ENCODE data around the gene OPA1. TPM values are rescaled to one million over a fixed set of nuclear protein-coding genes. Genes with fewer than 3 reads are reported as not detected.
A peak's percentile ranks its signal among the peaks of the same experiment; 100 is the strongest.

Gene OPA1
- total RNA-seq, 1 experiment from 2014 or later = 93.8 TPM

DNA sequence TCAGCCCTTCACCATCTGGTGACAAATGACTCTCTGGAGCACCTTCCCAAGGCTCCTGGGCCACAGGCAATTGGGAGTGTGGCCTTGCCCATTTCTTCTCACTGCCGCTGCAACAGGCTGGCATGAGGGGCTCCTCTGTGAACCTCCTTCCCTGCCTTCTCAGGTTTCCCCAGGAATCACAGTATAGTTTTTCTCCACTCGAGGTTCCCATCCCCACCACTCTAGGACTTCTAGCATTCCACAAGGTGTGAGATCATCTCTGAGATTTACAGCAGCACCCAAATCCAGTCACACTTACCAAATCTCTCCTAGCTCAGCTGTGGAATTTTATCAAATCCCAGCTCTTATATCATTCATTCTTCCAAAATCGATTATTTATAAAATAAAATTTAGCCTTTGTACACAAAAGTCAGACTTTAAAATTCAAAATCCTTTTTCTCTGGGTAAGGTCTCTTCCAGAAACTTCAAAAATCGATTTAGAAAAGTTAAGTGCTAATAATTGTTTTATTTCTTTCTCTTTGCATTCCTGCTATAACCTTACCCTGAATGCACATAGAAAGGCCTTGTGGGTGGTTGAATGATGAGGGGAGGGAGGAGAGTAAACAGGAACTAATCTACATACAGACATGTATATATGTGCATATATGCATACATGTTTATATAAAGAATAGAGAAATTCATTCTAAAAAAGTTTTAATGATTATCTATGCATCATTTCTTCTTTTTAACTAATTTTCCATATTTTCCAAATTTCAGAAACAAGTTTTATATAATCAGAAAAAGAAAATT lies 19.4 kb upstream of the OPA1 start:
- POLR2A ChIA-PET (ENCODE audit: unreplicated experiment) = interaction anchor here (0.6 kb wide), 1 partner anchor 115 kb away, joined by 6 read pairs; no protein-coding TSS in a partner anchor
- Histone ChIP-seq H3K4me1 (ENCODE audit: insufficient read depth, low read length) (peaks cover 6% of the 10 kb centered on the region), H3K4me3 (ENCODE audit: low read length) (no peak overlapping the region), H4K20me1 (ENCODE audit: low read length) (no peaks in the 10 kb centered on the region), H3K27me3 (ENCODE audit: low read length) (peaks cover 36% of the 10 kb centered on the region), H3F3A (ENCODE audit: low read length, unreplicated experiment) (no peaks in the 10 kb centered on the region), H3K4me2 (ENCODE audit: low read length) (no peak overlapping the region), H3K36me3 (ENCODE audit: low read depth, low read length) (no peaks in the 10 kb centered on the region), H3K79me2 (ENCODE audit: low read length) (no peaks in the 10 kb centered on the region), H3K27ac (ENCODE audit: low read length) (no peak overlapping the region), H3K9me3 (ENCODE audit: low read length) (no peaks in the 10 kb centered on the region), H3K9ac (ENCODE audit: low read length) (no peak overlapping the region), H3K9me2 (replicated peaks; ENCODE audit: low read length) (no peaks in the 10 kb centered on the region), H2AFZ (ENCODE audit: low read length) (no peak overlapping the region)
- TF ChIP-seq CTCF (conservative IDR thresholded peaks at IDR 0.05; ENCODE audit: low read depth, low read length) = no peak
- TF ChIP-seq EZH2 (IDR thresholded peaks at IDR 0.05; ENCODE audit: low read length, unreplicated experiment) = no peak
- TF ChIP-seq EZH2phosphoT487 (IDR thresholded peaks at IDR 0.05; ENCODE audit: borderline replicate concordance, low read length) = no peak
- intact Hi-C loops (cut with micrococcal nuclease) = loop anchor here (5.0 to 10.0 kb wide), 2 partner anchors 526 to 1109 kb away; no protein-coding TSS in a partner anchor
- ATAC-seq = no peak
- no TSS peak for BruUV-seq (replicated peaks)
- CTCF ChIA-PET = interaction anchor here (1.3 kb wide), 2 partner anchors 115 to 761 kb away, joined by 3 to 6 read pairs; no protein-coding TSS in a partner anchor
- no peak for DNase-seq

DNA sequence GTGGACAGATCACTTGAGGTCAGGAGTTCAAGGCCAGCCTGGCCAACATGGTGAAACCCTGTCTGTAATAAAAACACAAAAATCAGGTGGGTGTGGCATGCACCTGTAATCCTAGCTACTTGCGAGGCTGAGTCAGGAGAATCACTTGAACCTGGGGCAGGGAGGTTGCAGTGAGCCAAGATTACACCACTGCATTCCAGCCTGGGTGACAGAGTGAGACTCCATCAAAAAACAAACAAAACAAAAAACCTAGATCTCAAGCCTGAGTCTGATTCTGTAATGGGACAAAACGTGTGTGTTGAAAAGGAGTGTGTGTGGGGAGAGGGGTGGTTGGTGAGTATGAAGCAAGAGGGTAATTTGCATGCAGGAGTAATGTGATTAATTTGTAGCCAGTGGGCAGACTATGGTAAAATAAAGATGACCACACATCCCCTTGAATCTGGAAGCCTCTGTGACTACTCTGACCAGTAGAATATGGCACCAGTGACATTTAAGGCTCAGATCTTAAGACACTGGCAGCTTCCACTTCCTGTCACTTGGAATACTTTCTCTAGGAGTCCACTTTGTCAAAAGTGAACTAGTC lies 18.4 kb upstream of the OPA1 start:
- ATAC-seq (no peak), DNase-seq (peak; percentile 27)
- BruUV-seq (replicated peaks) = no TSS peak
- CTCF ChIA-PET = no interaction called here
- H3K9me2 ChIP-seq (replicated peaks; ENCODE audit: low read length) = no peaks in the 10 kb centered on the region
- H3K9me3 ChIP-seq (ENCODE audit: low read length) = no peaks in the 10 kb centered on the region
- no peak overlapping the region for H3K9ac ChIP-seq (ENCODE audit: low read length)
- POLR2A ChIA-PET (ENCODE audit: unreplicated experiment) = no interaction called here
- H3K4me2 ChIP-seq (ENCODE audit: low read length) = no peak overlapping the region
- no peak overlapping the region for H3K27ac ChIP-seq (ENCODE audit: low read length)
- H3K79me2 ChIP-seq (ENCODE audit: low read length) = no peaks in the 10 kb centered on the region
- H3K36me3 ChIP-seq (ENCODE audit: low read depth, low read length) = no peaks in the 10 kb centered on the region
- no peaks in the 10 kb centered on the region for H4K20me1 ChIP-seq (ENCODE audit: low read length)
- no peaks in the 10 kb centered on the region for H3F3A ChIP-seq (ENCODE audit: low read length, unreplicated experiment)
- peaks cover 27% of the 10 kb centered on the region for H3K27me3 ChIP-seq (ENCODE audit: low read length)
- H3K4me3 ChIP-seq (ENCODE audit: low read length) = no peak overlapping the region
- TF ChIP-seq EZH2 (IDR thresholded peaks at IDR 0.05; ENCODE audit: low read length, unreplicated experiment) = no peak
- TF ChIP-seq CTCF (conservative IDR thresholded peaks at IDR 0.05; ENCODE audit: low read depth, low read length) = no peak
- no peak for TF ChIP-seq EZH2phosphoT487 (IDR thresholded peaks at IDR 0.05; ENCODE audit: borderline replicate concordance, low read length)
- no peak overlapping the region for H2AFZ ChIP-seq (ENCODE audit: low read length)
- peaks cover 6% of the 10 kb centered on the region for H3K4me1 ChIP-seq (ENCODE audit: insufficient read depth, low read length)
- intact Hi-C loops (cut with micrococcal nuclease) = loop anchor here (5.0 to 10.0 kb wide), 2 partner anchors 527 to 1110 kb away; no protein-coding TSS in a partner anchor

DNA sequence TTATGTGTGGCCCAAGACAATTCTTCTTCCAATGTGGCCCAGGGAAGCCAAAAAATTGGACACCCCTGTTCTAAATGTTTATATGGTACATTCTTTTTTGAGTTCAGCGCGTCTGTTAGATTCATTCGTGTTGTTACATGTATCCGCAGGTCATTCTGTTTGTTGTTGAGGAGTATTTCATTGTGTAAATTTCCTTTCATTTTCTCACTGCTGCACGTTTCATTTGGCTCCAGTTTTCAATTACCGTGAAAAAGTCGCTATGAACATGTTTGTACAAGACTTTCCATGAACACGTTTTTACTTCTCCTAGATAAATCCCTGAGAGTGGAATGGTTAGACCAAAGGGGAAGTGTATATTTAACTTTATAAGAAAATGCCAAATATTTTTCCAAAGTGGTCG lies 7.5 kb upstream of the OPA1 start:
- TF ChIP-seq CTCF (conservative IDR thresholded peaks at IDR 0.05; ENCODE audit: low read depth, low read length) (no peak), EZH2phosphoT487 (IDR thresholded peaks at IDR 0.05; ENCODE audit: borderline replicate concordance, low read length) (no peak), EZH2 (IDR thresholded peaks at IDR 0.05; ENCODE audit: low read length, unreplicated experiment) (no peak)
- Histone ChIP-seq H3F3A (ENCODE audit: low read length, unreplicated experiment) (no peaks in the 10 kb centered on the region), H3K79me2 (ENCODE audit: low read length) (no peaks in the 10 kb centered on the region), H3K4me1 (ENCODE audit: insufficient read depth, low read length) (peaks cover 9% of the 10 kb centered on the region), H2AFZ (ENCODE audit: low read length) (no peak overlapping the region), H3K4me2 (ENCODE audit: low read length) (no peak overlapping the region), H4K20me1 (ENCODE audit: low read length) (no peaks in the 10 kb centered on the region), H3K36me3 (ENCODE audit: low read depth, low read length) (no peaks in the 10 kb centered on the region), H3K4me3 (ENCODE audit: low read length) (no peak overlapping the region), H3K27me3 (ENCODE audit: low read length) (peaks cover 4% of the 10 kb centered on the region; the same call in 1 of the 2 replicates), H3K9ac (ENCODE audit: low read length) (no peak overlapping the region), H3K9me3 (ENCODE audit: low read length) (no peaks in the 10 kb centered on the region), H3K27ac (ENCODE audit: low read length) (no peak overlapping the region), H3K9me2 (replicated peaks; ENCODE audit: low read length) (no peaks in the 10 kb centered on the region)
- CTCF ChIA-PET = no interaction called here
- POLR2A ChIA-PET (ENCODE audit: unreplicated experiment) = no interaction called here
- ATAC-seq (no peak), DNase-seq (no peak)
- BruUV-seq (replicated peaks) = no TSS peak
- intact Hi-C loops (cut with micrococcal nuclease) = no loop called here
